DMS 273 treated with DMSO at 0.1 percent for 48 hours (cell line): ENCODE results near the gene CCBE1.
"Not testable (repeated sequence)": the region's sequence is repeated elsewhere in the genome, so short reads cannot be mapped to it uniquely, and the experiment has no call there.

Source experiments
- DNase-seq: peaks from one replicate; lab custom pipeline; 2025; lab: John Stamatoyannopoulos, UW

CCBE1 gene

GRCh38 chr18:59715445-59715844 is 18.2 kb upstream of the CCBE1 start:
- no peak for DNase-seq

GRCh38 chr18:59714096-59714495 is 16.9 kb upstream of the CCBE1 start:
- not testable (repeated sequence) for DNase-seq

GRCh38 chr18:59712311-59712710 is 15.1 kb upstream of the CCBE1 start:
- no peak for DNase-seq

- no peak for DNase-seq
These were observed 11.8 kb upstream of the CCBE1 start for GRCh38 chr18:59708988-59709387.

GRCh38 chr18:59707306-59707705 is 10.1 kb upstream of the CCBE1 start:
- no peak for DNase-seq

GRCh38 chr18:59706499-59706898 is 9.3 kb upstream of the CCBE1 start:
- DNase-seq: no peak

GRCh38 chr18:59705145-59705544 is 7.9 kb upstream of the CCBE1 start:
- no peak for DNase-seq

GRCh38 chr18:59704146-59704545 is 6.9 kb upstream of the CCBE1 start:
- no peak for DNase-seq

- DNase-seq: no peak
These were observed 4.0 kb upstream of the CCBE1 start for GRCh38 chr18:59701272-59701671.

- no peak for DNase-seq
These were observed 3.3 kb upstream of the CCBE1 start for GRCh38 chr18:59700535-59700967.

GRCh38 chr18:59699750-59700534 is 2.7 kb upstream of the CCBE1 start:
- no peak for DNase-seq

- no peak for DNase-seq
These were observed 1.8 kb upstream of the CCBE1 start for GRCh38 chr18:59699061-59699460.

- no peak for DNase-seq
These were observed 650 bp downstream of the CCBE1 start for GRCh38 chr18:59696311-59697235.

- DNase-seq: no peak
These were observed 1.7 kb downstream of the CCBE1 start for GRCh38 chr18:59695551-59695950.

- no peak for DNase-seq
These were observed 2.4 kb downstream of the CCBE1 start for GRCh38 chr18:59694824-59695223.

GRCh38 chr18:59691996-59692395 is 5.2 kb downstream of the CCBE1 start:
- DNase-seq: no peak

- no peak for DNase-seq
These were observed 6.2 kb downstream of the CCBE1 start for GRCh38 chr18:59690996-59691395.

GRCh38 chr18:59690186-59690982 is 6.8 kb downstream of the CCBE1 start:
- DNase-seq: no peak

- DNase-seq: no peak
These were observed 7.5 kb downstream of the CCBE1 start for GRCh38 chr18:59689756-59690155.

GRCh38 chr18:59686260-59686659 is 11.0 kb downstream of the CCBE1 start:
- no peak for DNase-seq

- DNase-seq: no peak
These were observed 11.7 kb downstream of the CCBE1 start for GRCh38 chr18:59685501-59685900.

GRCh38 chr18:59684777-59685176 is 12.4 kb downstream of the CCBE1 start:
- DNase-seq: no peak
